HG02970 (cell line): ENCODE data around the gene DPYD.
"Not testable (repeated sequence)": the region's sequence is repeated elsewhere in the genome, so short reads cannot be mapped to it uniquely, and the experiment has no call there.

Source experiments
- ATAC-seq: cut with Tn5 transposase; IDR thresholded peaks from one replicate; pipeline ENCODE4 v1.9.1; 2021; ENCODE audit warnings: mild to moderate bottlenecking, moderate library complexity, moderate number of reproducible peaks; ENCODE audit not compliant: unreplicated experiment, low FRiP score

Gene DPYD

DNA sequence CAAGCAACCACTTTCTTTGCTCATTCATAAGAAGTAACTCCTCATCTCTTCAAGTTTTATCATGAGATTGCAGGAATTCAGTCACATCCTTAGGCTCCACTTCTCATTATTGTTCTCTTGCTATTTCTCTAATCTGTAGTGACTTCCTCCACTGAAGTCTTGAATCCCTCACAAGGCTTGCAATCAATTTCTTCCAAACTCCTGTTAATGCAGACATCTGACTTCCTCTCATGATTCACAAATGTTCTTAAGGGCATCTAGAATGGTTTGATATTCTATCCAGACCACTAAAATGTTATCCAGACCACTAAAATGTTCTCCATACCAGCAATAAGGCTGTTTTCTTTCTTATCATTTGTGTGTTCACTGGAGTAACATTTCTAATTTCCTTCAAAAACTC is 528.1 kb downstream of the DPYD start:
- ATAC-seq = no peak

DNA sequence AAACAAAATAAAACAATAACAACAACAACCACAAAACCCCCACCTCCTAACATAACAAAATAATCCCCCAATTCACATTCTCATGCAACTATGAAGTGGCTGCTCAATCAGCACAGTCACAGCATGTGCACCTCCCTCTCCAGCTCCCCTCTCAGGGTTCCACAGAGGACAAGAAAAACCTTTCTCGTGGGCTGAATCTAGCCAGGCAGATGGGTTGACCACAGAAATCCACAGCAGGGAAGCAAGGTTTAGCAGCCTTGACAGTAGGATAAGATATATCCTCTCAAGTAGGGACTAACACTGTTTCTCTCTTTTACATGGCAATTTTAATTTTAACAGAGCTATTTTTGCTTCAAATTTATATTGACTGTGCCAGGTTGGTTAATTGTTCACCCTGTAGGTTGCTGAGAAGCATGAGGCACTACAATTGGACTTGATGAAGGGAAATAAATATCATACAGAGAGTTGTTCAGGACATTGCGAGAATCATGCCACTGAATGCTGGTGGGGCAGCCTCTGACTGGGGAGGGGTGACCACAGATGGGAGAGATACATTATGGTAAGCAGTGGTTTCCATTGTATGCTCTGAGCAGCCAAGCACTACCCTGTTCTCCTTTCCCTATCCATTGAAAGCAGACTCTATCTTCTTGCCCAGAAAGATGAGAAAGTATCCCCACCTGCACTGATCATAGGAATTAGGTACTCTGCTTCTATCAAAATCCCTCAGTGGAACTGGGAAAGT is 535.1 kb downstream of the DPYD start:
- ATAC-seq = no peak

DNA sequence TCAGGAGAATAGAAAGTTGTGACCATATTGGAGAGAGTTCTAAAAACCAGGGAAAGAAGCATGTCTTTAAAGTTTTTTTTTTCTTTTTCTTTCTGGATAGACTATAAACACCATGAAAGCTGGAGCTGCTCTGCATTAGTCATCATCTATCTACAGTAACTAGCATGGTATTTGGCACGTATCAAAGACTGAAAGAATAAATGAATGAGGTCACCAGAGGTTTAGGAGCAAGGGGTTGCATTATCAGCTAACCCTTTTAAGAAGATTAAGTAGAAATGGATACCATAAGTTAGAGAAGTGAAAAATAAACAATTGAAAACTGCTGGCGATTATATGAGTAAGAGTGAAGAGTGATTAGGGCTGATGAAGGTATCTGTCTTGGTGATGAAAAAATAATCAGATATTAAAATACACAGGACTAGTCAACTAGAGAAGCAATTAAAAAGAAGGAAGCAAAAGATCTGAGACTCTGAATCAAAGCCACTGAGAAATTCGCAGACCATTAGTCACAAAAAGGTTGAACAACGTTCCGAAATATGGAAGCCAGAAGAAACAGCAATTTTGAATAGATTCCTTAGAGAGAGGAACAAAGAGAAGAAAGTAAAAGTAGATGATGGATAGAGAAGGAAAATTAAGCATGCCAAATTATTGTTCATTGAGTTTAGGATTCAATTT is 536.4 kb downstream of the DPYD start:
- no peak for ATAC-seq

DNA sequence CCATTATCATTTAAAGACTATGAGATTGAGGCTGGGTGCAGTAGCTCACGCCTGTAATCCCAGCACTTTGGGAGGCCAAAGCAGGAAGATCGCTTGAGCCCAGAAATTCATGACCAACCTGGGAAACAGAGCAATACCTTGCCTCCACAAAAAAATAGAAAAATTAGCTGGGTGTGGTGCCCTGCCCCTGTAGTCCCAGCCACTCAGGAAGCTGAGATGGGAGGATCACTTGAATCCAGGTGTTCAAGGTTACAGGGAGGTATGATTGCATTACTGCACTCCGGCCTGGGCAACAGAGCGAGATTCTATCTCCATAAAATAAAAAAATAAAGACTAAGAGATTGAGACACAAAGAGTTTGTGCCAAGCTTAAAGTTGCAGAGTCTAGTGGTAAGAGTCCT is 537.0 kb downstream of the DPYD start:
- no peak for ATAC-seq

DNA sequence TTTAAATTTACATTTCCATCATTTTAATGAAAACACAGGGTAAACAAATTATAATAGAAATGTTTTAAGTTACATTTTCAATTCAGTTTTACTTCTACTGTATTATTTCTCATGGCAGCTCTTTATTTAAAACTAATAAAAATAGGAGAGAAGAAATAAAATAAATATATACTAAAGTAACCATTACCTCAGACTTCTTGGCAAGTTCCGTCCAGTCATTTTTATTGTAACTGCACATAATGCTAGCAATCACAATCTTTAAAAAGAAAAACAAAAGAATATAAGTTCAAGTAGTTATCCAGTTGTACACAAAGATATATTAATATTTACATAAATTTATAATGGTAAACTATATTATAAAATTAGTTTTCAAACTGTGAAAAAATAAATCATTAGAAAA is 538.6 kb downstream of the DPYD start:
- no peak for ATAC-seq

DNA sequence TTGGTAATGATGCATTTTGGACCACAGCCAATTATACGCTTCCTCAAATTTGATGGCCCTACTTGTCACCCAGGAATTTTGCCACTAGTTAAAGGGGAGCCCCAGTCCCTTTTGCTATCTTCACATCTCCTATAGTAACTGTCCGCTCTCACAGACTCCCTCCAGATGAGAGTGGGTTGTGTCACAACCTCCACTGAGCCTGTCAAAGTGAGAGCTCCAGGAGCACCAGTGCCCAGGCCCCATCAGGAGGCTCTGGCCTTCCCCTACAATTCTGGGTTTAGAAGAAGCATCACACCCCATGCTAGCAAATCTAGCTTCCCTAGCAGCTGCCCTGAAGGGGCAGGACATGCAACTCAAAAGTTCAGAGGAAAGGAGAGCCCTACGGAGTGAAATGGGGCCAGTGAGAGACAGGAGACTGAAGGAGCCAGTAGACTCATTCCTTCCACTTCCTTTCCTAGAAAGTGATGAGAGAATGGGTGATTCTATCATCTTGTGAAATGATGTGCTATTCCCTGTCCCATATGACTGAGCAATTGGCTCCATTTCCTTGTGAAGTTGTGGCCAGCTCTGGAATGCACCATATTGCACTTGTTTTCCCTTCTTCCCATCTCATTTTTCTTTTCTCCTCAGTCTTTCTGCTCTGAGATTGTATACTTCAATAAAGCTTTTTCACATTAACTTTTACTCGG is 541.3 kb downstream of the DPYD start:
- ATAC-seq = no peak

DNA sequence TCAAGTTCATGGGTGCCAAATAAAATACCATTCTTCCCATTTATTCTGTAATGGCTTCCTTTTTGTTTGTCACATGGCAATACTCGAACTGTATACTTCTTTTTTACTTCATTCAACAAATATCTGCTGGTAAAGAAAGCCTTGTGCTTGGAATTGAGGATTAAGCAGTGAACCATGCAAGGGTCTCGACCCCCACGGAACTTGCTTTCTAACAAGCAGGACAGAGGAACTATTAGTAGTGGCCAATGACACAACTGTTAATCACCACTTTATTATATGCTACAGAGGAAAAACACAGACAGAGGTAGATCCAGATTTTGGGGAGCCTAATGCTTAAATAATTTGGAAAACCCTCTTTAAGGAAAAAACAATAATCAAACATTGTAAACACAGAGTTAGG is 542.2 kb downstream of the DPYD start:
- no peak for ATAC-seq

DNA sequence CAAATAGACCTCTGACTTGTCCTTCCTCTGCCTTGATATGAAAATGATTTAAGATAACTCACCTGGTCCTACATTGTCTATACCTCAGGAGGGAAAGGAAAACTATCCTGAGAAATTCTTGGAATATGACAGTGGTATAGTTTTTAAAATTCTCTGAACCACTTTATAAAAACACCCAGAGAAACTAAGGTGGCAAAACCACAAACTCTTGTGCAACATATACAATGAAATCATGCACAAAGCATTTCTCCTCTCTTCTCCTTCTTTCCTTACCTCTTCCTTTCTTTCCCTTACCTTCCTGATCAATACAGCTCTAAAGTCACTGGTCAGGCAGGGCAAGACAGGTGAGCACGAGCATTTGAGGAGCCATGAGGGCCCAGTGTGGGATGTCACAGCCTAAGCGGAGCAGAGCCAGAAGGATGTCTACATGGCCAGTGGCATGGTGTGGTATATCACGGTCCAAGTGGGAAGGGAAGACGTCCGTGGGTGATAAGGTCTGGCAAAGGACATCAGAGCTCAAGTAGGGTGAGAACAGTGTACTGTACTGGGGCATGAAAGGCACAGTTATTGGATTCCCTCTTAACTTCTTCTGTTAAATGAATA is 543.3 kb downstream of the DPYD start:
- no peak for ATAC-seq

DNA sequence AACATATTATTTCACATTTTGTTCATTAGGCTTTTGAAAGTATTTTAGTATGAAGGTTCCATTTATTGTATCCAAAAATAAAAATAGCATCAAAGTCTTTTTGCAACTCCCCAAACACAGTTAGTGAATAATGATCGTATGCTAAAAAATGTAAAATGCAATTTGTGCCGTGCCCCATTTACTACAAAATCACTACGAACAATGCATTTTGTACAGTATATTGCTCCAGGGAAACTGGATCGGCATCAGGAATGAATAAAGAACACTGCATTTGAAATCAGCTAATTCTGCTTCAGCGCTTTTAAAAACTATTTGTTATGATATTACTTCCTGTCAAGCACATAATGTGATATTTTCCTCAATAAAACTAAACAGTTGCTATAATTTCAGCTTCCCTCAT is 547.8 kb downstream of the DPYD start:
- ATAC-seq = no peak

DNA sequence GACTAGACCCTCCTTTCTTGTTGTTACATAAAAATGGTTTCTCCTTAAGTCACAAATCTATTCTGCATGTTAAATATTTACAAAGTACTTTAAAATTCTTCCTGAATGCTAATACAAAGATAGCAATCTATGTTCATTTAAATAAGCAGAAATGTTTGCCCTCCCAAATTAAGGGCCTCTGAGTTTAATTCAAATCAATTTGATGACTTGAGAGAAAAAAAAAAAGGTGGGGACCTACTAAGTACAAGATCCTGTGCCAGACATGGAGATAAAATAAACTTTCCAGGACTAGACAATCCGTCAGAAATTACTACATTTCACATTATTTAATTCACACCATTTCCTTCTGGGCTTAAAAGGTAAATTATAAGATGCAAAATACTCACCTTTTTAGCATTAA is 548.3 kb downstream of the DPYD start:
- no peak for ATAC-seq

DNA sequence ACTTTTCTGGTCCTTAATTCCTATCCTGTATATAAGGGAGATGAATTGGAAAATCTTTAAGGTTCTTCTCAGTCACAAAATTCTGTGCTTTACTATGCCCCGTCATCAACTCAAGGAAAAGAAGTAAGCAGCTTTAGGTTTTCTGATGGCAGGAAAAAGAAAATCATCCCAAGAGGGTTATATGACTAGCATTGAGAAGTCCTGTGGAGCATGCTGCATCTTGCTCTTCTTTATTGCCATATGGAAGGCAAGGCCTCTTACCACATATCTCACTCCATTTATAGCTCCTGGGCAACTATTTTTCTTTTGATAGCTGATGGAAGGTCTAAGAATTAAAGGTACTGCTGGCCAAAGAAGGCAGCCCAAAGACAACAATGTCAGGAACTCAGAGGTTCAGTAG is 552.5 kb downstream of the DPYD start:
- ATAC-seq = no peak

DNA sequence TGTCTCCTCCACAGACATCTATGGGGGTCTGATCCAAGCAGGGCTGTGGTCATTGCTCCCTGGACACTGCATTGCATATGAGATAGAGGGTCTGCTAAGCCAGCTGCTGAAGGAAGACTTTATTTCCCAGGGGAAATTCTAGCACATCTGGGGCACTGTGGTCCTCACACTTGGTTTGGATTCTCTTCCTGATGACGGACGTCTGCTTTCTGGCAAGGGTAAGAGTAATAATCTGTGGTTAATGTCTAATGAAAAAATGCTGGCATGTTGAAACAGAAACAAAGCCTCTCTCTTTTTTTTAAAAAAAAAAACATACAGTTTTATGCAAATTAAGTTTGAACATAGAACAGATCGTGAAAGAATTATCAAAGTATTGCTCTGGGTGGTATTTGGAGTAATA is 553.9 kb downstream of the DPYD start:
- ATAC-seq = no peak

DNA sequence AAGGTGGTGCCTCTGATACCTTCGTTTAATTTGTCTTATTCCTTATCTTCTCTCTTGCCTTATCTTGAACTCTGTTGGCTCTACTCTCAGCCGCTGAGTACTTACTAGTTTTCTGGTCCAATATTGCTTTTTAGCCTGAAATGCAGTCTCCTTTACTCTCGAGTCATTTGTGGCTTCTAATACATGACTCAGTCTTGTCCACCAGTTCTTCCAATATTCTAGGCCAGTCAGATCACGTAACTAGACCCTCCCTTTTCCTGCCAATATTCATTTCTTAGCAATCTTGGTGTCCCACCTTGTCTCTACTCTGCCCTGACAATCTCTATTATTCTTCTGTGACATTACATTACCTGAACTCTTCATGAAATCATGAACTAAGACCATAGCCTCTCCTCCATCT is 555.8 kb downstream of the DPYD start:
- ATAC-seq = no peak

DNA sequence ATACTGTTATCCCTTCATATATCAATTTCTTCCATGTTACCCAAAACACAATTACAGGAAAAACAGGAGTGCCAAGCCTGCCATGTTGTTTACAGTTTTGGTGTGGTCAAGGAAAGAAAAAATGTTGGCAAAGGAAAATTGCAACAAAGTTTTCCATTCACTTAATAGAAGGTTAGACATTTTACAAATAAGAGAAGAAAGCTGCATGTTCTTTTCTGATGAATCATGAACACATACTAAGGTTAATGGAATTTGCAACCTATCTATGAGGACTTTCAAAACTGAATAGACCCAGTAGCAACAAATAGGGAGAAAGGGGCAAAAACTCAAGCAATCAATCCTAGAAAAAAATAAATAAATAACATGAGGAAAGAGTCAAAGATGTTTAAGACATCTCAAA is 556.7 kb downstream of the DPYD start:
- ATAC-seq = no peak

DNA sequence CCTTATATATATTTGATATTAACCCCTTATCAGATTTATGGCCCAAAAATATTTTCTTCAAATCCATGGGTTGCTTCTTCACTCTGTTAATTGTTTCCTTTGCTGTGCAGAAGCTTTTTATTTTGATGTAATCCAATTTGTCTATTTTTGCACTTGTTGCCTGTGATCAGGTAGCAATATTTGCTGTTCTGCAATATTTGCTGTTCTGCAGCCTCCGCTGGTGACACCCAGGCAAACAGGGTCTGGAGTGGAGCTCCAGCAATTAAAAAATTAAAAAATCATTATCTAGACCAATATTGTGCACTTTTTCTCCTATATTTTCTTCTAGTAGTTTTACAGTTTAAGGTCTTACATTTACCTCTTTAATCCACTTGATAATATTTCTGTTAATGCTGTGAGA is 564.5 kb downstream of the DPYD start:
- no peak for ATAC-seq

DNA sequence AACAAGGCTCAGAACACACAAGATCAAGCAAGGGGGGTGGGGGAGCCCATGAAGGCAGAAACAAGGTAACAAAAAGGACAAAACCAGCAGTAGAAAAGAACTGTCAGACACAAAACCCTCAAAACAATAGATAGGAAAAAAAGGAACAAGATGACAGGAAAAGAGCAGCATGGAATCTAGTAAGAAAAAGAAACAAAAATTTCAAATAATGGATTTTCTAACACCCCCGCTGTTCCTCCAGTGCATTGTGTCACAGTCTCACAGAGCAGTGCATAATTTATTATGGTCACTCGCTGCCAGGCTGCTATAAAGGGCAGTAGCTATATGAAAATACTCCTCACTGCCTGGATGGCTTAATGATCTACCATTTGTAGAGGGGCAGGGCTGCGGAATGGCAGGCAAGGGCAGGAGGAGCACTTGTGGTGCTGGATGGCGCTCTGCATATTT is 567.9 kb downstream of the DPYD start:
- no peak for ATAC-seq

DNA sequence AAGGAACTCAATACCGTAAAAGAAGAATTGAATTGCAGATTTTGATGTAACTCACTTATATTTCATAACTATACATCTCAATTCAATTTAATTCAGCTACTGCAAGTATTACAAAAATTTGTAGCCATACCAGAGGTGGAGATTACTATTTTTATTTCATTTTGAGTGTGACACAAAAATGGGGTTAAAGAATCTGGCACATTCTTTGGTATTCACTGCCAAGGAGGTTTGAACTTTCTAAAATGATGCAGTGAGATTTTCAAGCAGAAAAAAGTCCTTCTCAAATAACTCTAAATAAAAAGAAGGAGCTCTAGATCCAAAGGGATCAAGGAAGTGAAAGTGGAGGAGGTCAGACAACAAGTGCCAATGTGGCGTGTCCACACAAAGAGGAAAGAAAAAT is 569.0 kb downstream of the DPYD start:
- no peak for ATAC-seq

DNA sequence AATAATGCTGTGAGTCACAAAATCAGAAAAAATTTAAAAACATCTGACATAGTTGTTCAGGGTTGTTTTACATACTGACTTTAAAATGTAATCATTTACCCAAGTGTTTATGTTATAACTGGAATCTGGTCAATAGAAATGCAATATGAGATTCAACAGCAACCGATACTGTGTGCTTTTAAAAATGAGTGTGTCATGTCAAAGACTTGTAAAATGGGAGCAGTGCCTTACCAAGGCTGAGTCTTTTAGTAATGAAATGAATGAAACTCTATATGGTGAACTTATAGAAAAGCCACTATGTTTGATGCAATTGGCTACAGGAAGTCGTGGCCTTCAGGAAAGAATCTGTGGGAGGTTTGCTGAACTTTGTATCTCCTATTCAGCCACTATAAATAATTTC is 570.2 kb downstream of the DPYD start:
- no peak for ATAC-seq

DNA sequence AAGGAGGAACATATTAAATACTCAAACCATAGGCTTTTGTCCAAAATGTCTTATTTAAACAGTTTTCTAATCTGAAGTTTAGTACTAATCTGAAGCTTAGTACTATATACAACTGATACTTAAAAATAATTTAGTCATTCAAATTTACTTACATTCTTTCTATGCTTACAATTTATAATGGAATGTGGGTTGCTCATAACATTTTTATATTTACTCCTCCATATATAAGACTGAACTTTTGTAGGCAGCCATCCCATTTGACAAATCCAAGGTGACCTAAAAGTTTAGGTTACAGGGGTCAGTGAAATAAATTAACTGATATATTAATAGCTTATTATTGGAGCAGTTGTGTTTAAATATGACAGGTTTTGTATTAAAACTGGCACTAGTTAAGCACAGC is 570.6 kb downstream of the DPYD start:
- ATAC-seq = no peak

DNA sequence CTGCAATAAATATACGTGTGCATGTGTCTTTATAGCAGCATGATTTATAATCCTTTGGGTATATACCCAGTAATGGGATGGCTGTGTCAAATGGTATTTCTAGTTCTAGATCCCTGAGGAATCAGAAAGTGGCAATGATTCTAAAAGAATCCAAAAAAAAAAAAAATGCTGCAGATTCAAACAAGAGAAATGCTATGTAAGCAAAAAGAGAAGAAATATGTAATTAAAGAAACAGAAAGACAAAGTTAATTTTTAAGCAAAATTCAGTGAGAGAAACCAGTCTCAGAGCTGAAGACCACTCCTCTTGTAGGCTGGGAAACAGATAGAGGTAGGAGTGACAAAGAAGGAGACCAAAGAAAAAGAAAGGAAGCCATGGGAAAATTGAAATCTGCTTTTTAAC is 571.0 kb downstream of the DPYD start:
- not testable (repeated sequence) for ATAC-seq

DNA sequence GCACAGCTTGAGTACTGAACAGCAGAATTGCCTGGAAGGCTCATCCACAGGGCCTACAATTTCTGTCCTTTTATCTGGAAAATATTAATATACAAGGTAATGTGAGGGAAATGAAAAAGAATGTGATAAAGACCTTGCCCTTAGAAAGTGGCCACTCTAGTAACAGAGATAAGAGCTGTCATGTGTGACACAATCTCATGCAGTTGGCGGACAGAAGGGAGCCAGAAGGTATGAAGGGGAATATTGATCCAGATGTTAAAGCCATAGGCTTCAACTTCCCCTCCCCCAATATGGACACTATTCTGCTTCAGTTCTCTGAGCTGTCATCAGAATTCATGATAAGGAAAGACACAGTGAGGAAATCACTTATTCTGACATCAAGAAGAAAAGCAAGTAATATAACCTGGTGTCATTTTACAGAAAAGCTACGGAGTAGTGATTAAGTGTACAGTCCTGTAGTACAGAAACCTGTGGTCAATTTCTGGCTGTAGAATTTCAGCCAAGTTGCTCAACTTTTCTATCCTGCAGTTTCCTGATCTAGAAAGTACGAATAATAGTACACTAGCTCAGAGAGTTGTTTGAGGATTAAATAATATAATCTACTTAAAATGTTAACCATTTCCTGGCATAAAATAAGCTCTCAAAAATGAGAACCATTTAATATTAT is 572.1 kb downstream of the DPYD start:
- no peak for ATAC-seq
